Measurements from ENCODE around the gene CGB8.

GRCh38 chr19:49061000-49061399, 12.1 kb upstream of the CGB8 start:
- TF ChIP-seq POLR2A (IDR thresholded peaks at IDR 0.05), result no peak
- TF ChIP-seq CTCF (IDR thresholded peaks at IDR 0.05), result no peak
